ENCODE measurements around the gene CD151.

DNA sequence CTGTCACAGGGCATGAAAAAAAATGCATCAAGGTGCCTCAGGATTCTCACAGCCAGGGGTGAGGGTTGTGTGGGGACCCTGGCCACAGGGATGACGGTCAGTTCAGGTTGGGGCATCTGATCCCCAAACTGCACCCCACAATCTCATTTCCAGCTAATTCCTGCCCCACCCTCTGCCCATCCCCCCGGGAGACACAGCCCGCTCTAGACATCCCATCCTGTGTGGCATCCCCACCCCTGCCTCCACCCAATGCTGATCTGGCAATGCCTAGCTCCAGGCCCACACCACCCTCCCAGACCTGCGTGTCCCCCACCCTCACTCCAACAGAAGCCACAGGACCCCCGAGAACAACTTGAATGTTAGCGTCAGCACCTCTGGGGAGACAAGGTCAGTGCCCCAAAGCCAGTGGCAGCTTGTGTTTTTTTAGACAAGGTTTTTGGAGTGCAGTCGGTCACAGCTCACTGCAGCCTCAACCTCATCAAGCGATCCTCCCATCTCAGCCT lies 35.2 kb downstream of the CD151 start:
- TF ChIP-seq EZH2 (IDR thresholded peaks at IDR 0.05), result no peak
- no peak for TF ChIP-seq CTCF (IDR thresholded peaks at IDR 0.05 in 2 of 3, conservative IDR thresholded peaks at IDR 0.05 in 1 of 3; ENCODE audit: borderline replicate concordance in 1 of 3, insufficient read depth in 1 of 3, low read depth in 2 of 3, low read length in 2 of 3)
- TF ChIP-seq POLR2AphosphoS5 (IDR thresholded peaks at IDR 0.05; ENCODE audit: low read depth, low read length), result no peak; the same call in 1 of the 2 replicates
- no peak for TF ChIP-seq SIN3A (IDR thresholded peaks at IDR 0.05; ENCODE audit: low read depth)
- no peak for TF ChIP-seq ZBTB33 (IDR thresholded peaks at IDR 0.05; ENCODE audit: extremely low read depth, insufficient replicate concordance, low read length)
- no peak for TF ChIP-seq POLR2A (IDR thresholded peaks at IDR 0.05; ENCODE audit: borderline replicate concordance, extremely low read depth, insufficient read depth, insufficient read length)
